ENCODE data around the gene SV2B.
"Not testable (repeated sequence)": the region's sequence is repeated elsewhere in the genome, so short reads cannot be mapped to it uniquely, and the experiment has no call there.

SV2B gene

GRCh38 chr15:91072161-91072560 is 27.9 kb upstream of the SV2B start:
- no peak overlapping the region for H3K4me3 Mint-ChIP-seq
- H3K27ac Mint-ChIP-seq: no peak overlapping the region
- H3K9me3 Mint-ChIP-seq: no peaks in the 10 kb centered on the region
- DNase-seq: no peak
- no peak for TF ChIP-seq CTCF (IDR thresholded peaks at IDR 0.05)
- H3K4me1 Mint-ChIP-seq: peaks cover 9% of the 10 kb centered on the region
- H3K27me3 Mint-ChIP-seq (ENCODE audit: low read depth, poor library complexity): peaks cover 31% of the 10 kb centered on the region
- no peaks in the 10 kb centered on the region for H3K36me3 Mint-ChIP-seq (ENCODE audit: low read depth)

DNA sequence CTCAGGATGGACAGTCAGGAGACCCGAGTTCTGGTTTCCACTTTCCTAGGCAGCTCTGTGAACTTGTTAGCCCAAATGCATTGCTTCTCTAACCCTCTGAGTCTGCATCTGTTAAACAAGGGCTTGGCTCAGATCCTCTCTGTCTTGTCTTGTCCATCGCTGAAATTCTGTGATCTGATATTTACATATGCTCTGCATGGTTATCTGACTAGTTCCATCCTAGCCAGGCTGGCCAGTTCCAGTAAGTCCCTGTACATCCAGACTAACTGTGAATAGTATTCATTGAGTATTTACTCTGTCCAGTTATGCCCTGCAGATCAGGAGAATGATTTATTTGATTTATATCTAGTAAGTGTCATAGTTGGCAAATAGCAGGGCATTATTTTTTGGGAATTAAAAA is 27.0 kb upstream of the SV2B start:
- Mint-ChIP-seq H3K4me3 (no peak overlapping the region), H3K27ac (no peak overlapping the region), H3K9me3 (no peaks in the 10 kb centered on the region), H3K4me1 (peaks cover 9% of the 10 kb centered on the region), H3K36me3 (ENCODE audit: low read depth) (no peaks in the 10 kb centered on the region), H3K27me3 (ENCODE audit: low read depth, poor library complexity) (peaks cover 29% of the 10 kb centered on the region)
- no peak for TF ChIP-seq CTCF (IDR thresholded peaks at IDR 0.05)
- DNase-seq: no peak

- no peak overlapping the region for H3K27ac Mint-ChIP-seq
- no peak overlapping the region for H3K4me3 Mint-ChIP-seq
- DNase-seq: no peak
- no peaks in the 10 kb centered on the region for H3K9me3 Mint-ChIP-seq
- H3K36me3 Mint-ChIP-seq (ENCODE audit: low read depth): no peaks in the 10 kb centered on the region
- H3K27me3 Mint-ChIP-seq (ENCODE audit: low read depth, poor library complexity): peaks cover 32% of the 10 kb centered on the region
- peaks cover 9% of the 10 kb centered on the region for H3K4me1 Mint-ChIP-seq
- no peak for TF ChIP-seq CTCF (IDR thresholded peaks at IDR 0.05)
Measured at GRCh38 chr15:91073768-91074167, 26.3 kb upstream of the SV2B start.

- no peaks in the 10 kb centered on the region for H3K4me1 Mint-ChIP-seq
- no peak for DNase-seq
- no peak for TF ChIP-seq CTCF (IDR thresholded peaks at IDR 0.05)
- H3K27me3 Mint-ChIP-seq (ENCODE audit: low read depth, poor library complexity): peaks cover 42% of the 10 kb centered on the region
- H3K9me3 Mint-ChIP-seq: peaks cover 7% of the 10 kb centered on the region
- H3K27ac Mint-ChIP-seq: no peak overlapping the region
- no peak overlapping the region for H3K4me3 Mint-ChIP-seq
- H3K36me3 Mint-ChIP-seq (ENCODE audit: low read depth): no peaks in the 10 kb centered on the region
Measured at GRCh38 chr15:91075739-91076138, 24.3 kb upstream of the SV2B start.

GRCh38 chr15:91077029-91077428 is 23.0 kb upstream of the SV2B start:
- no peak for DNase-seq
- TF ChIP-seq CTCF (IDR thresholded peaks at IDR 0.05): no peak
- Mint-ChIP-seq H3K27me3 (ENCODE audit: low read depth, poor library complexity) (peaks cover 44% of the 10 kb centered on the region), H3K9me3 (peaks cover 7% of the 10 kb centered on the region), H3K4me1 (no peaks in the 10 kb centered on the region), H3K36me3 (ENCODE audit: low read depth) (no peaks in the 10 kb centered on the region), H3K27ac (no peak overlapping the region), H3K4me3 (no peak overlapping the region)

DNA sequence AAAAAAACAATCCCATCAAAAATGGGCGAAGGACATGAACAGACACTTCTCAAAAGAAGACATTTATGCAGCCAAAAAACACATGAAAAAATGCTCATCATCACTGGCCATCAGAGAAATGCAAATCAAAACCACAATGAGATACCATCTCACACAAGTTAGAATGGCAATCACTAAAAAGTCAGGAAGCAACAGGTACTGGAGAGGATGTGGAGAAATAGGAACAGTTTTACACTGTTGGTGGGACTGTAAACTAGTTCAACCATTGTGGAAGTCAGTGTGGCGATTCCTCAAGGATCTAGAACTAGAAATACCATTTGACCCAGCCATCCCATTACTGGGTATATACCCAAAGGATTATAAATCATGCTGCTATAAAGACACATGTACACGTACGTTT is 6.2 kb upstream of the SV2B start:
- H3K9me3 Mint-ChIP-seq: peaks cover 33% of the 10 kb centered on the region
- not testable (repeated sequence) for H3K4me3 Mint-ChIP-seq; H3K36me3 Mint-ChIP-seq (ENCODE audit: low read depth); H3K4me1 Mint-ChIP-seq; H3K27ac Mint-ChIP-seq; DNase-seq
- H3K27me3 Mint-ChIP-seq (ENCODE audit: low read depth, poor library complexity): peaks cover 62% of the 10 kb centered on the region

Data from nephron progenitor cell (in vitro differentiated cells).